ENCODE measurements around the gene TRIM9.

- no peak for TF ChIP-seq POLR2AphosphoS5 (IDR thresholded peaks at IDR 0.05; ENCODE audit: insufficient read depth, low read depth, low read length)
- TF ChIP-seq POLR2A (IDR thresholded peaks at IDR 0.05; ENCODE audit: low read depth, low read length), result no peak
- no peak for TF ChIP-seq CTCF (IDR thresholded peaks at IDR 0.05; ENCODE audit: extremely low read depth in 1 of 2, insufficient read depth in 1 of 2, low read depth in 1 of 2, low read length in 2 of 2)
Measured at GRCh38 chr14:50947446-50947845, 147.5 kb downstream of the TRIM9 start.

All from endothelial cell of umbilical vein (primary cell).